ENCODE results near the gene LMOD1. TPM values are rescaled to one million over a fixed set of nuclear protein-coding genes. Genes with fewer than 3 reads are reported as not detected.

The LMOD1 gene
- total RNA-seq, 2 donors from 2014 or later: 638 to 761 TPM

DNA sequence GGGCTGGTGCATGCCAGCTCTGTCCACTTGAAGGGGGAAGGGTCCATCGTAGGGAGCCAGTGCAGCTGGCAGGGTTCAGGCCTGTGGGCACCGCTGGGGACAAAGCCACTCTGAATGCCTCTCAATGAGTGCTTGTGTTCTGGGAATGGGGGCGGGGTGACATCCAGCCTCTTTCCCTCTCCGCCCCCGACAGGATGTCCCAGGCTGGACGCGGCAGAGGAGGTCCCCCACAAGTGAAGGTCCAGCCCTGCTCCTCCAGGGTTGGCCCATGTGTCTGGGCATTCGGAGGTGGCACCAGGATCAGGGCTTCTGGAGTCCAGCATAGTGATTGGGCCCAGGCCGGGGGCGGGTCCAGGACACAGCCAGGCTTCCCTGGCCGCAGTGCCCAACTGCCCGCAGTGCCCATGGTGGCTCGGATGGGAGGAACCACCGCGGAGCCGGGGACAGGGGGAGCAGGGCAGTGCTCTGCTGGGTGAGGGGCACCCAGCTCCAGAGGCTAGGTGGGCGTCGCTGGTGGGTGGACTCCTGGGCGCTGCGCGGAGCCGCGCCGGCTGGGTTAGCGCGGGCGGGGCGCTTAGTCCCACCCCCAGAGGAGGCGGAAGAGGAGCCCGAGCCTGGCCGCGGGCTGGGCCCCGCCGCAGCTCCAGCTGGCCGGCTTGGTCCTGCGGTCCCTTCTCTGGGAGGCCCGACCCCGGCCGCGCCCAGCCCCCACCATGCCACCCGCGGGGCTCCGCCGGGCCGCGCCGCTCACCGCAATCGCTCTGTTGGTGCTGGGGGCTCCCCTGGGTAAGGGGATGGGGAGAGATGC, 57.9 kb downstream of the LMOD1 start, which contains the start of gene SHISA4:
Gene SHISA4 (plus strand): TSS at position 617 of the 808 bp plus-strand sequence. CDS start 97 bp downstream, at position 714.
- H3K27ac ChIP-seq: peak within 1 kb of the TSS; percentile 85 to 87
- H3K9me3 ChIP-seq: no peaks in the 10 kb centered on the region
- peaks cover 34 to 75% of the 10 kb centered on the region in 2 donors for H3K4me1 ChIP-seq (ENCODE audit: control insufficient read depth in 1 of 2, low read depth in 2 of 2)
- H3K27me3 ChIP-seq (replicated peaks; ENCODE audit: insufficient read depth): no peaks in the 10 kb centered on the region
- no peaks in the 10 kb centered on the region for H3K36me3 ChIP-seq
- ATAC-seq (ENCODE audit: insufficient number of reproducible peaks, low FRiP score, low read depth): peak; percentile 52
- TF ChIP-seq, protein P1, sequence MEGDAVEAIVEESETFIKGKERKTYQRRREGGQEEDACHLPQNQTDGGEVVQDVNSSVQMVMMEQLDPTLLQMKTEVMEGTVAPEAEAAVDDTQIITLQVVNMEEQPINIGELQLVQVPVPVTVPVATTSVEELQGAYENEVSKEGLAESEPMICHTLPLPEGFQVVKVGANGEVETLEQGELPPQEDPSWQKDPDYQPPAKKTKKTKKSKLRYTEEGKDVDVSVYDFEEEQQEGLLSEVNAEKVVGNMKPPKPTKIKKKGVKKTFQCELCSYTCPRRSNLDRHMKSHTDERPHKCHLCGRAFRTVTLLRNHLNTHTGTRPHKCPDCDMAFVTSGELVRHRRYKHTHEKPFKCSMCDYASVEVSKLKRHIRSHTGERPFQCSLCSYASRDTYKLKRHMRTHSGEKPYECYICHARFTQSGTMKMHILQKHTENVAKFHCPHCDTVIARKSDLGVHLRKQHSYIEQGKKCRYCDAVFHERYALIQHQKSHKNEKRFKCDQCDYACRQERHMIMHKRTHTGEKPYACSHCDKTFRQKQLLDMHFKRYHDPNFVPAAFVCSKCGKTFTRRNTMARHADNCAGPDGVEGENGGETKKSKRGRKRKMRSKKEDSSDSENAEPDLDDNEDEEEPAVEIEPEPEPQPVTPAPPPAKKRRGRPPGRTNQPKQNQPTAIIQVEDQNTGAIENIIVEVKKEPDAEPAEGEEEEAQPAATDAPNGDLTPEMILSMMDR (IDR thresholded peaks at IDR 0.05): no peak
- peak; percentile 76 for DNase-seq (ENCODE audit: low spot score)
- H3K4me3 ChIP-seq: peak within 1 kb of the TSS; percentile 87

DNA sequence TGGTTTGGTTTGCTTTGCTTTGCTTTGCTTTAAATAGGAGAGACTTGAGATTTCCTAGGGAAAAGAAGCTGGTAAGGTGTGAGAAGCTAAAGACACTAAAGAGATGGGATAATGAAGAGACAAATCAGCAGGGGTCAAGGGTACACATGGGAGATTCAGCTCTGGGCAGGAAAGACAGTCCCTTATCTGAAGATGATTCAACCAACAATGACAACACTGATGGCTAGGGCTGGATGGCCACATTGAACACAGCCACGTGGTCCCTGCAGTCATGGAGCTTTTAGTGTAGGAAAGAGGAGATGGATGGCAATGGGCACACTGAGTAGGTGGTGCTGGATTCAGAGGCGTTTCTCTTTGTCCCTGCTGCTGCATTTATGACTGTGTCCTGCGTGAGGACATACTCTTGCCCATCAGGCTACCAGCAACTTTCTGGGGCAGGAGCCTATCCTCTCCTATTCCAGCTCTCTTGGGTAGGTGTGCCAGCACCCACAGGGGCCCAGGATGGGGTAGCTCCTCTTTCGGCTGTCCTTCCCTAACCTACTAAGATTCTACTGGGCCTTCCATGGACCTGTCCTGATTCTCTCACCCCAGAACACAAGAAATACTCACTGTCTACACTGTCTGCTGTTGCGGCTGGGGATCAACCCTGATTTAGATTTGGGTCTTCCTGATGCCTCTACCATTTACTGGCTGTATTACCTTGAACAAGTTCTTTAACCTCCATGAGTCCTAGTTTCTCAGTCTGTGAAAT, 59.1 kb downstream of the LMOD1 start:
- Histone ChIP-seq H3K4me3 (no peak overlapping the region), H3K36me3 (no peaks in the 10 kb centered on the region), H3K9me3 (no peaks in the 10 kb centered on the region), H3K27ac (peak overlapping the region; percentile 77 to 85), H3K27me3 (replicated peaks; ENCODE audit: insufficient read depth) (no peaks in the 10 kb centered on the region), H3K4me1 (ENCODE audit: control insufficient read depth in 1 of 2, low read depth in 2 of 2) (peaks cover 45 to 79% of the 10 kb centered on the region in 2 donors)
- TF ChIP-seq, protein P1 (IDR thresholded peaks at IDR 0.05): no peak
- ATAC-seq (ENCODE audit: insufficient number of reproducible peaks, low FRiP score, low read depth) (no peak), DNase-seq (ENCODE audit: low spot score) (no peak)

DNA sequence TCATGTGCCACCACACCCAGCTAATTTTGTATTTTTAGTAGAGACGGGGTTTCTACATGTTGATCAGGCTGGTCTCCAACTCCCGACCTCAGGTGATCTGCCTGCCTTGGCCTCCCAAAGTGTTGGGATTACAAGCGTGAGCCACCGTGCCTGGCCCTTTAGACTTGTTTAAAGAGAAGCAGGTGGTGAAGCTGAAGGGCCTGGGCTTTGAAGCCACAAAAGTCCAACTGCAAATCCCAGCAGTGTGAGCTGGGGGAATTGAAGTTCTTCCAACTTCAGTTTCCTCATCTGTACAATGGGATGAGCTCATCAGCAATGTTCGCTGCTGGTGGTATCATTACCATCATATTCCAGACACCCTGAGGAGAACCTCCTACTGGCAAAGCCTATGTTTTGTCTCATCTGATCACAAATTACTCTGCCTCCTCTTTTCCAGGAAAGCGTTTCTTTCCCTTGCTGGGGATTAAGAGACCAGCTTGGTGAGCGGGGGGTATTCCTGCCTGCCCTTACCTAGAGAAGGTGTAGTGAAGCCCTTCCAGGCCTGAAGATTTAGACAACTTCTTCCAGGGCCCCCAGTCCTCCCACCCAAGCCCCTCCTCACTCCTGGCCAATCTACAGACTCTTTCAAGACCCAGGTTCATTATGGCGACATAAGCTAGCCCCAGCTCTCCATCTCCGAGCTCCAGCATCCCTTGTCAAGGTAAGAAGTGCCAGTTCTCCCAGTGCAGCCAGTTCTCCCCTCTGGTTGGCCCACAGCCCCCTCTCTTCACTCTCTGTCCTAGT, 60.1 kb downstream of the LMOD1 start:
- no peaks in the 10 kb centered on the region for H3K27me3 ChIP-seq (replicated peaks; ENCODE audit: insufficient read depth)
- H3K36me3 ChIP-seq: no peaks in the 10 kb centered on the region
- DNase-seq (ENCODE audit: low spot score) (no peak), ATAC-seq (ENCODE audit: insufficient number of reproducible peaks, low FRiP score, low read depth) (no peak)
- H3K4me3 ChIP-seq: no peak overlapping the region
- peaks cover 46 to 73% of the 10 kb centered on the region in 2 donors for H3K4me1 ChIP-seq (ENCODE audit: control insufficient read depth in 1 of 2, low read depth in 2 of 2)
- no peaks in the 10 kb centered on the region for H3K9me3 ChIP-seq
- H3K27ac ChIP-seq: peak overlapping the region; percentile 72 to 79
- TF ChIP-seq, protein P1 (IDR thresholded peaks at IDR 0.05): no peak

DNA sequence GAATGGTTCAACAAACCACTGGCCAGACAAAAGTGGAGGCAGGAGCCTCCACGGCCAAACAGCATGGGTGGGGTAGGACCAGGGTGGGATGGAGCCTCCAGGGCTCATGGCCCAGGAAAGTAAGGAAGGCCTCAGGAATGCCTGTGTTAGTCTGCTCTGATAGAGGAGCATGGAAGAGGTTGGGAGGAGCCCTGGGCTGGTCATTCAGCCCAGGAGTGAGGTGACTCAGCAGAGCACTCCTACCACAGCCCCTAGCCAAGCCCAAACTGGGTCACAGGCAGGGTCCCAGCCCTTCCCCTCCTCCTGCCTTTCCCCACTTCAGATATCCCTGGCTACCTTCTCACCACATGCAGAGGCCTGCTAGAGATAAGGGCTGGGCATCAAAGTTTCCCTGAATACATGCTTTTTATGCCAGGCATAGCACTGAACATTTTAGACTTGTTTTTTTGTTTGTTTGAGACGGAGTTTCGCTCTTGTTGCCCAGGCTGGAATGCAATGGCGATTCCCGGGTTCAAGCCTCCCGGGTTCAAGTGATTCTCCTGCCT, 60.7 kb downstream of the LMOD1 start:
- no peak for DNase-seq (ENCODE audit: low spot score)
- no peaks in the 10 kb centered on the region for H3K9me3 ChIP-seq
- peak overlapping the region; percentile 72 to 79 for H3K27ac ChIP-seq
- H3K4me1 ChIP-seq (ENCODE audit: control insufficient read depth in 1 of 2, low read depth in 2 of 2): peaks cover 46 to 66% of the 10 kb centered on the region in 2 donors
- TF ChIP-seq, protein P1 (IDR thresholded peaks at IDR 0.05): no peak
- H3K36me3 ChIP-seq: no peaks in the 10 kb centered on the region
- ATAC-seq (ENCODE audit: insufficient number of reproducible peaks, low FRiP score, low read depth): no peak
- no peaks in the 10 kb centered on the region for H3K27me3 ChIP-seq (replicated peaks; ENCODE audit: insufficient read depth)
- H3K4me3 ChIP-seq: no peak overlapping the region

Data from thoracic aorta (tissue), 2 donors.